NOMO-1 (cell line): ENCODE measurements around the gene PLSCR2.
"Not testable (repeated sequence)": the region's sequence is repeated elsewhere in the genome, so short reads cannot be mapped to it uniquely, and the experiment has no call there.

Experiments
- DNase-seq, 2 experiments: peaks; one replicate each; lab custom pipeline; 2025; ENCODE audit not compliant: unreplicated experiment in 2 of 2; lab: John Stamatoyannopoulos, UW

PLSCR2 gene

GRCh38 chr3:146421819-146422759, 47.3 kb downstream of the PLSCR2 start:
- no peak for DNase-seq

- DNase-seq: no peak
These were observed 53.0 kb downstream of the PLSCR2 start for GRCh38 chr3:146416366-146416765.

GRCh38 chr3:146414010-146414409, 55.4 kb downstream of the PLSCR2 start:
- DNase-seq: no peak

GRCh38 chr3:146412711-146413110, 56.6 kb downstream of the PLSCR2 start:
- DNase-seq: not testable (repeated sequence)

GRCh38 chr3:146407956-146408355, 61.4 kb downstream of the PLSCR2 start:
- no peak for DNase-seq

- DNase-seq: no peak
These were observed 64.9 kb downstream of the PLSCR2 start for GRCh38 chr3:146404436-146404835.

GRCh38 chr3:146403792-146404191, 65.6 kb downstream of the PLSCR2 start:
- DNase-seq: no peak

- no peak for DNase-seq
These were observed 72.6 kb downstream of the PLSCR2 start for GRCh38 chr3:146396792-146397191.

- no peak for DNase-seq
These were observed 74.2 kb downstream of the PLSCR2 start for GRCh38 chr3:146395164-146395563.

GRCh38 chr3:146390957-146391356, 78.4 kb downstream of the PLSCR2 start:
- no peak for DNase-seq

- DNase-seq: no peak
These were observed 79.2 kb downstream of the PLSCR2 start for GRCh38 chr3:146390006-146390772.

GRCh38 chr3:146387566-146387965, 81.8 kb downstream of the PLSCR2 start:
- no peak for DNase-seq

GRCh38 chr3:146386936-146387335, 82.4 kb downstream of the PLSCR2 start:
- no peak for DNase-seq

- DNase-seq: no peak
These were observed 84.6 kb downstream of the PLSCR2 start for GRCh38 chr3:146384786-146385185.
